ENCODE data around the gene RIN3. TPM values are rescaled to one million over a fixed set of nuclear protein-coding genes. Genes with fewer than 3 reads are reported as not detected.

RIN3 gene
- total and polyA plus RNA-seq, 2 of the 4 experiments (the other 2 are of a cell fraction), result 2.5 to 11.1 TPM

DNA sequence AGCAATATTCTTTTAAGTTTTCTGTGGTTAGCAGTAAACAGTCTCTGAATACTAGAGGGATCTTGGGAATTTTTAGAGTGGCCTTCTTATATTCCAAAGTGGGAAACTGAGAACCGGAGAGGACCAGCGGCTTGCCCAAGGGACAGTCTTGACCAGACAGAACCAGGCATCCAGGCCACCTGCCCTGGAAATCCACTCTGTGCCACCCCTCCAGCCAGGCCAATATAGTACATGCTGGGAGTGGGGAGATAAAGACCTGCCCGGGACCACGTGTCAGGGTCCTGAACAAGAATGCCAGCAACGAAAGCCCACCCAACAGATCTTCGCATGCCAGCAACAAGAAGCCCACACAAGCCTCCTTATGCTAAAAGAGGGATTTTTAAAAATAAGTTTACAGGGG lies 49.4 kb upstream of the RIN3 start:
- CTCF ChIA-PET, result no interaction called here
- no peak overlapping the region for H3K56ac ChIP-seq (ENCODE audit: extremely low read depth, insufficient read depth, low read length)
- no peaks in the 10 kb centered on the region for H3K79me1 ChIP-seq (ENCODE audit: low read depth in 1 of 2, low read length in 2 of 2)
- peaks cover 2% of the 10 kb centered on the region; the same call in 1 of the 2 replicates for H3K9me3 ChIP-seq (ENCODE audit: control insufficient read depth, insufficient read depth, low read length)
- dilution Hi-C loops (cut with HindIII; ENCODE audit: low sequenced_read_pairs, unreplicated experiment), result no loop called here
- no peak overlapping the region for H3K4me3 ChIP-seq (ENCODE audit: insufficient read depth, low read depth, low read length)
- BruUV-seq (replicated peaks), result no TSS peak
- no peaks in the 10 kb centered on the region for H4K20me1 ChIP-seq (ENCODE audit: insufficient read depth, low read length)
- DNase-seq, result no peak
- no peak overlapping the region for H4K8ac ChIP-seq (ENCODE audit: low read depth in 2 of 2, low read length in 2 of 2)
- H2BK120ac ChIP-seq (ENCODE audit: low read depth, low read length), result no peak overlapping the region
- no peak overlapping the region for H3K27ac ChIP-seq (ENCODE audit: insufficient read depth, low read length)
- no peak overlapping the region for H2BK15ac ChIP-seq (ENCODE audit: low read depth, low read length)
- no peak overlapping the region for H3K4ac ChIP-seq (ENCODE audit: low read depth, low read length)
- no peaks in the 10 kb centered on the region for H3K36me3 ChIP-seq (ENCODE audit: control insufficient read depth, insufficient read depth, low read length)
- H4K91ac ChIP-seq (ENCODE audit: insufficient read depth, low read depth, low read length), result no peak overlapping the region
- H2AK9ac ChIP-seq (replicated peaks; ENCODE audit: low read depth, low read length, poor library complexity), result no peak overlapping the region
- H4K5ac ChIP-seq (ENCODE audit: low read depth, low read length), result no peak overlapping the region
- in situ Hi-C loops (cut with MboI; ENCODE audit: low sequenced_read_pairs), result no loop called here
- H3K9ac ChIP-seq (ENCODE audit: low read depth, low read length), result no peak overlapping the region
- no peak overlapping the region for H2BK20ac ChIP-seq (ENCODE audit: low read depth, low read length)
- H2AFZ ChIP-seq (replicated peaks; ENCODE audit: low read length, poor library complexity), result no peak overlapping the region
- H3K18ac ChIP-seq (ENCODE audit: low read depth, low read length), result no peak overlapping the region
- H3K23ac ChIP-seq (ENCODE audit: low read depth, low read length), result no peak overlapping the region
- intact Hi-C loops (cut with micrococcal nuclease), result no loop called here
- H3K4me2 ChIP-seq (ENCODE audit: low read depth, low read length), result no peak overlapping the region
- TF ChIP-seq CEBPB (IDR thresholded peaks at IDR 0.05; ENCODE audit: low read depth, low read length) (no peak), RCOR1 (IDR thresholded peaks at IDR 0.05; ENCODE audit: insufficient replicate concordance, low read length) (no peak), MAZ (IDR thresholded peaks at IDR 0.05; ENCODE audit: borderline replicate concordance, low read depth, low read length) (no peak), FOS (IDR thresholded peaks at IDR 0.05; ENCODE audit: low read depth, low read length) (no peak), RAD21 (IDR thresholded peaks at IDR 0.05; ENCODE audit: low read length) (no peak)
- H3K9me1 ChIP-seq (ENCODE audit: insufficient read depth, low read length), result peaks cover 13% of the 10 kb centered on the region
- H3K27me3 ChIP-seq (ENCODE audit: control insufficient read depth, insufficient read depth, low read length), result no peaks in the 10 kb centered on the region
- POLR2A ChIA-PET (ENCODE audit: unreplicated experiment), result no interaction called here
- no CpG with 5 or more reads among the region's 6 CpGs for WGBS, 2 experiments (ENCODE audit: extremely low coverage in 2 of 2, insufficient read length in 1 of 2)
- H3K4me1 ChIP-seq (ENCODE audit: control insufficient read depth, insufficient read depth, low read length), result peaks cover 6% of the 10 kb centered on the region
- no peak overlapping the region for H3K14ac ChIP-seq (replicated peaks; ENCODE audit: low read depth, low read length)
- no peak overlapping the region for H2BK5ac ChIP-seq (ENCODE audit: low read depth, low read length, poor library complexity, severe bottlenecking)
- H2AK5ac ChIP-seq (ENCODE audit: low read depth, low read length), result no peak overlapping the region
- ATAC-seq (ENCODE audit: low read depth), result no peak
